ENCODE data around the gene CALN1. TPM values are rescaled to one million over a fixed set of nuclear protein-coding genes. Genes with fewer than 3 reads are reported as not detected.

CALN1 gene
- total RNA-seq, 1 donor: under 0.01 TPM

- TF ChIP-seq CTCF (IDR thresholded peaks at IDR 0.05; ENCODE audit: insufficient read depth, low read depth, low read length): no peak
- H3K4me3 ChIP-seq (ENCODE audit: low read depth, low read length): no peak overlapping the region
- no peak for DNase-seq (ENCODE audit: low read depth)
These were observed 163.0 kb downstream of the CALN1 start for GRCh38 chr7:72249106-72249505.

- no peak for TF ChIP-seq CTCF (IDR thresholded peaks at IDR 0.05; ENCODE audit: insufficient read depth, low read depth, low read length)
- DNase-seq (ENCODE audit: low read depth): no peak
- H3K4me3 ChIP-seq (ENCODE audit: low read depth, low read length): no peak overlapping the region
These were observed 167.2 kb downstream of the CALN1 start for GRCh38 chr7:72244826-72245398.

- TF ChIP-seq CTCF (IDR thresholded peaks at IDR 0.05; ENCODE audit: insufficient read depth, low read depth, low read length): no peak
- no peak overlapping the region for H3K4me3 ChIP-seq (ENCODE audit: low read depth, low read length)
- DNase-seq (ENCODE audit: low read depth): no peak
These were observed 168.8 kb downstream of the CALN1 start for GRCh38 chr7:72243329-72243728.

DNA sequence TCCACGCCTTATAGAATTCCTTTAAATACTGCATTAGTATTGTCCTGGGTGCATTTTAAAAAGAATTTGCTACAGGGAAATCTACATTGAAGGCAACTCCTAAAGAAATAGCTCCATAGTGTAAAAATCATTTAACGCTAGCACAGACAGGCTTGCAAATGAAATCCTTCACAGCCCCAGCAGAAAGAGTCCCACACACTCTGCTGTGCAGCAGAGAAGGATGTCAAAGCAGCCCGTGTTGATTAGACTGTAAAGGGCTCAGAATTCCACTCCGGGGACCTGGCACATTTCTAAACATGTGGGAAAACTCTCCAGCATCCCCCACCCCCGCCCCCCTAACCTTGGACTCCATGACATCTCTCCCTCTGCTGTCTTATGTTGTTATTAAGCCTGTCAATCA lies 176.8 kb downstream of the CALN1 start:
- TF ChIP-seq CTCF (IDR thresholded peaks at IDR 0.05; ENCODE audit: insufficient read depth, low read depth, low read length): no peak
- DNase-seq (ENCODE audit: low read depth): no peak
- H3K4me3 ChIP-seq (ENCODE audit: low read depth, low read length): no peak overlapping the region

DNA sequence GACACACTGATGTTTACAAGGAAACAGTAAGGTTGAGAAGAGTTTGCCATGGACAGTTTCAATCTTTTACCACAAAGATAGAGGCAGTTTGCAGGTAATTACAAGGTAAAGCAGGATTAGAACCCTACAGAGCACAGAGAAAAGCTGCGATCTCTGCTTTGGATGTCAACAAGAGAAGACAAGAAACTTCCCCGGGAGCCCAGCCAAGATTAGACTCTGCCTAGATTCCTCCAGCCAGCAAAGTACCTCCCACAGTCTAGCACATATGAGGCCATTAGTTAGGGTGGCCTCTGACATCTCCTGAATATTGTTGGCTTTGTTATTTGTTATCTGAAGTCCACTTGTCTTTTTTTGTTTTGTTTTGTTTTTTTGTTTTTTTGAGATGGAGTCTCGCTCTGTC lies 178.1 kb downstream of the CALN1 start:
- no peak for TF ChIP-seq CTCF (IDR thresholded peaks at IDR 0.05; ENCODE audit: insufficient read depth, low read depth, low read length)
- no peak for DNase-seq (ENCODE audit: low read depth)

GRCh38 chr7:72230281-72230680 lies 181.9 kb downstream of the CALN1 start:
- no peak overlapping the region for H3K4me3 ChIP-seq (ENCODE audit: low read depth, low read length)
- TF ChIP-seq CTCF (IDR thresholded peaks at IDR 0.05; ENCODE audit: insufficient read depth, low read depth, low read length): no peak
- no peak for DNase-seq (ENCODE audit: low read depth)

More for the DNA sequence above, 178.1 kb downstream of the CALN1 start:
- H3K4me3 ChIP-seq (ENCODE audit: low read depth, low read length): no peak overlapping the region

DNA sequence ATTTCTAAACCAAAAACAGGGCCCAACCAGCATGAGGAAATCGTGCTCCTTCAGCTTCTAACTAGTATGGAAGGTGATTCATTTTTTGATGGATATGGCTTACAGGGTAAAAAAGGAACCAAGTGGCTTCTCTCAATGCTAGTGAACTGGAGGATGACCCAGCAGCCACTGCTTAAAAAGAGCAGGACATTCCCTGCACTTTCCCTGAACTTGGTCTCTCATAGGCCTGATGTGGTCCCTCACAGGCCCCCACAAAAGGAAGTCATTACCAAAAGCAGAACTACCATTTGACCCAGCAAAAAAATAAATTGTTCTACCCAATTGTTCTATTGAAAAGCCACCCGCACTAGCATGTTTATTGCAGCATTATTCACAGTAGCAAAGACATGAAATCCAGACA lies 188.8 kb downstream of the CALN1 start:
- DNase-seq (ENCODE audit: low read depth): no peak
- no peak for TF ChIP-seq CTCF (IDR thresholded peaks at IDR 0.05; ENCODE audit: insufficient read depth, low read depth, low read length)
- H3K4me3 ChIP-seq (ENCODE audit: low read depth, low read length): no peak overlapping the region

All from fibroblast of villous mesenchyme (primary cell).